Hematopoietic multipotent progenitor cell treated with erythropoietin and hydrocortisone succinate and interleukin-3 and kit ligand, for 17 days (in vitro differentiated cells): ENCODE data around the gene CHIC2.

Experiments
- DNase-seq: peaks from one replicate; pipeline ENCODE4 v3.0.0-alpha.2; 2015; ENCODE audit warnings: low spot score

CHIC2 gene

GRCh38 chr4:54005475-54005874, 58.9 kb downstream of the CHIC2 start:
- DNase-seq = peak; percentile 44

DNA sequence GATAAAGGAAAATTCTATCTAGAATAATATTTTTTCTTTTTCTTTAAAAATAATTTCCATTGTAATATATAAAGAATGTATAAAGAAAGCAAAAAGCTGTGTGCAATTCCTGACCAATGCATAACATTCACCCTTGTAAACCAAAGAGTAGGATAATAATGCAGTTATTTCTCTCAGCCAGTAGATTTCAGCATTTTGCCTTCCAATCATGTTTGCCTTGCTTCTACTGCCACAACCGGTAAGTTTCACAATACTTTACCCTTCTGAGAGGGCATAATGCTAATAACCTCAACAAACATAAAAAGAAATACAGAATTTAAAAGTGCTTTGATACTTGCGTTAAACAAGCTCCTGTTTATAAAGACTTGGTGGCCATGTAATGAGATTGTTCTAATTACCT, 59.9 kb downstream of the CHIC2 start:
- DNase-seq = no peak

- no peak for DNase-seq
Observed at GRCh38 chr4:54001668-54002365, 62.6 kb downstream of the CHIC2 start.

- no peak for DNase-seq
Observed at GRCh38 chr4:53997898-53998297, 66.5 kb downstream of the CHIC2 start.

- no peak for DNase-seq
Observed at GRCh38 chr4:53994382-53995102, 69.9 kb downstream of the CHIC2 start.

- DNase-seq = no peak
Observed at GRCh38 chr4:53992785-53993184, 71.6 kb downstream of the CHIC2 start.

- DNase-seq = no peak
Observed at GRCh38 chr4:53991821-53992220, 72.6 kb downstream of the CHIC2 start.

DNA sequence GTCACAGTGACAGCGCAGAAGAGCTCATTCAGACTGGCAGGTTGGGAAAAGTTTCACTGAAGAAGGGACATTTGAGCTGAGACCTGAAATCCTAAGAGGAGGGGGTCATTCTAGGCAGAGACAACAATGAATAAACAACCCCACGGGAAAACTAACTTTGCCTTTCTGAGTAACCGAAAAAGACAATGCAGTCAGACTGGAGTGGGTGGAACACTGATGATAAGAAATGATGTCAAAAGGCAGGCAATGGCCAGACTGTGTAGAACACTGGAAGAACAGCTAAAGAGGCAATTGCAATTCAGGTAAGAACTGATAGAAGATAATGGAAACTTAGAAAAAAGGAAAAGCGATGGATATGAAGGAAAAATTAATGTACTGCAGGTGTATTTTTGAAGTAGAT, 73.8 kb downstream of the CHIC2 start:
- DNase-seq = no peak

GRCh38 chr4:53987761-53988171, 76.6 kb downstream of the CHIC2 start:
- DNase-seq = no peak

- DNase-seq = no peak
Observed at GRCh38 chr4:53986062-53986461, 78.3 kb downstream of the CHIC2 start.

DNA sequence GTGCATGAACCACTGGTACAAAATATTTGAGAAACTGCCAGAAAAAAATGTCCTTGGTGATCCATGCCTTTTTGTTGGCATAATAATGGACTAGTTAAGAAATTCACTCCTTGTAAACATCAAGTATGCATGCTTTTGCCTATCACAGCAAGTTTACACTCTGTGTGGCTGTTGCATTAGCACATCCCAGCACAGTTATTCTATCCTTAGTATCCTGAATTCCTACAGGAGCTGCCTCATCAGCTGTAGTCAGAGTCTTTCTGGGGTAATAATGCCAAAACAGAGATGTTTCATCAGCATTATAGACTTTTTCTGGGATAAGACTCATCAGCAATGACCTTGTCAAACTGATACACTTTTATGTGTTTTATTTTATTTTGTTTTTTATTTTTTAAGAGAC, 82.8 kb downstream of the CHIC2 start:
- DNase-seq = no peak

DNA sequence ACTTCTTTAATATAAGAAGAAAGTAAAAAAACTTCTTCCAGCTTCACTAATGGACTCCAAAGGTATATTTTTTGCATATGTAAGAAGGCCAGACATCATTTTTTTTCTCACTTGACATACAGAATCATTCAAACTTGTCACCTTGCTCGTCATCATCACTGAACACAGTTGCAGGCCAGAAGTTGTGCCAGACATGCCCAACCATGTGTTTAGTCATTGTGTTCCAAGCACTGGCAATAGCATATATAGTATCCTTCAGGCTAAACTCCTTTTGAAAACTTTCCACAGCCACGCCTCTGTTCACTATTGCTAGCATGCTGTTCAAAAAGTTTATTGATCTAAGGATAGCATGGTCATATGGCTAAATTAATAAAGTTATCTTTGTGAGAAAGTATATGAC, 83.3 kb downstream of the CHIC2 start:
- no peak for DNase-seq

DNA sequence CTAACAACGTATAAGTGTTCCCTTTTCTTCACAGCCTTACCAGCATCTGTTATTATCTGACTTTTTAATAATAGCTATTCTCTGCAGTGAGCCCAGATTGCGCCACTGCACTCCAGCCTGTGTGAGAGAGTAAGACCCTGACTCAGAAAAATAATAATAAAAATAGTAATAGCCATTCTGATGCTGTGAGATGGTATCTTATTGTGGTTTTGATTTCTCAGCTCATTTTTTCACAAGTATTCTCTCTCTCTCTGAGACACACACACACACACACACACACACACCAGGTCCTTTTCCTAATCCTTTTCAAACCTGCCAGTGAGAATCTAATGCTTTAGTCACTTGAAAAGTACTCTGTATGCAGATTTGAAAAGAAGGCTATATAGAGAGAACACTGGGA, 89.8 kb downstream of the CHIC2 start:
- no peak for DNase-seq

DNA sequence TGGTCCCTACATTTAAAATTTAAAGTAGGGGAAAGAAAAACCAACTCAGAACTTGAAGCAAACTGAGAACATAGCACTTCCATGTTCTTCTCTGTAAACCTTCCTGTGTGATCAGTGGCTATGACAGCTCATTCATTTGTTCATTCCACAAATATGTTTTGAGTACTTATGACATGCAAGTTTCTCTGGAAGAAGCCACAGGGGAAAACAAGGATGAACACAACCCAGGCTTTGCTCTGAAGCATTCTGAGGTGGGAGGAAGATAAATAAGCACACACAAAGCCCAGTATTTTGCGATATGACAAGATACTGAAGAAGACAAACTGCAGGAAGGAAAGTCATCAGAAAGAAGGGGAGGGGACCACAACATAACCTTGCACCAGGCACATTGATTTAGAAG, 96.4 kb downstream of the CHIC2 start:
- no peak for DNase-seq

DNA sequence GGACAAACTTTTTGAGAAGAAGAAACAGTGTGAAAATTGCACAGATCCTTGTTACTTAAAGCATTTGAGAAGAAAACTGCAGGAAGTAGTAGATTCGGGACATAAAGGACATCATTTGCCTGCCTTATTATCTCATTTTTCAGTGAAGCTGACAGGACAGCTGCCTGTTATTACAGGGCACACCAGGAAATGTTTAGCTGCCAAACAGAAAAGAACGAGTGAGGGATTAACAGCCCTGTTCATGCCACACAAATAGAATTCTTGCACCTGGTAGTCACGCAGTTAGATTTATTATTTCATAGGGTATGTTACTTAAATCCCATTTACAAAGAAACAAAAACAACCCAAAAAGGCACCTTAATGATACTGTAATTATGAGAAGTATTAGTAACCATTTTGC, 100.6 kb downstream of the CHIC2 start:
- no peak for DNase-seq

DNA sequence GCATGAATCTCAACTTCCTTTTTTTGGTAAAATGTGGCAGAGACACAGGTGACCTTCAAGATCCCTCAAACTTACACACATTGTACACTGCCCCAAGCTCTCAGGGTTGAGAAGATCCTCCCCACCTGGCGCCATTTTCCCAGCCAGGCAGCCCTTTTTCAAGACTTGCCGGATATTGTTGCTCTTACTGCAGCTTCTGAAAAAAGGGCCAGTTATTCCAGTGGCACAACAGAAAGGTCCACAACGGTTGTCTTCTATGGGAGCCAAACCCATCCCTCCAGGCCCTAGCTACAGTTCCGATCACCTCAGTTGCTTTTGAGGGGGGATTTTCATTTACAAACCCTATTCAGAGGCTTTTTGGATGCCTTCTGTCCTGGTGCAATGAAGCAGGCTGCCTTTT, 101.1 kb downstream of the CHIC2 start:
- DNase-seq = no peak

- no peak for DNase-seq
Observed at GRCh38 chr4:53962516-53963225, 101.7 kb downstream of the CHIC2 start.

GRCh38 chr4:53961351-53961750, 103.1 kb downstream of the CHIC2 start:
- no peak for DNase-seq

DNA sequence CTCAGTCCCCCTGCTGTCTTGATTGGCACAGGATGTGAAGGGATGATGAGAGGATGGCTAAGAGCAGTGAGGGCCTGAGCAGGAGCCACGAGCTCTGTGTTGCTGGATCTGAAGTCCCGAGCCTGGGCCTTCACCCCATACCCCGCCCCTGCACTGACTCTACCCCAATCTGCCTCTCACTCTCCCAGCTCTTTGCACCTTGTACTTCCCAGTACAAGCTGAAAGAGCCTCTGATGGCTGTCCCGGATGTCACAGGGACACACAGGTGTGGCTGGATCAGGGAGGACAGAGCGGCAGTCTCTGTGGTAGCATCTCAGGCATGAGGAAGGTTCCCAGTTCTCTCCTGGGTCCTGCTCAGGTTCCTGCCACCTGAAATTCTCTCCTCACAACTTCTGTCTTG, 103.6 kb downstream of the CHIC2 start:
- no peak for DNase-seq
